Lung (tissue), 12 donors: ENCODE data around the gene RSPRY1. TPM values are rescaled to one million over a fixed set of nuclear protein-coding genes. Genes with fewer than 3 reads are reported as not detected.

Experiments used
- ATAC-seq: fragments of 200-7000 bp; cut with Tn5 transposase; one replicate; pipeline ENCODE4 v1.9.1; 2020; ENCODE audit warnings: moderate number of reproducible peaks; ENCODE audit not compliant: insufficient read depth, low FRiP score
- DNase-seq, 3 donors: peaks; one replicate each; pipeline ENCODE4 v3.0.0-alpha.2; 2013 to 2017
- H3K27ac ChIP-seq, 2 donors: one replicate each; pipeline ENCODE4 v1.5.1; 2013; ENCODE audit warnings: mild to moderate bottlenecking in 2 of 2, moderate library complexity in 2 of 2, control low read depth in 1 of 2, inconsistent platforms in 1 of 2, low read depth in 1 of 2, low read length in 1 of 2
- H3K27me3 ChIP-seq, 3 donors: one replicate each; pipeline ENCODE4 v1.5.1; 2013; ENCODE audit warnings: low read length in 2 of 3; ENCODE audit not compliant: control insufficient read depth in 3 of 3, insufficient read depth in 3 of 3
- H3K36me3 ChIP-seq, 4 donors: one replicate each; pipeline ENCODE4 v1.5.1; 2013; ENCODE audit warnings: low read length in 4 of 4, mild to moderate bottlenecking in 1 of 4, moderate library complexity in 1 of 4; ENCODE audit not compliant: control insufficient read depth in 4 of 4, insufficient read depth in 4 of 4
- H3K4me1 ChIP-seq, 5 donors: one replicate each; pipeline ENCODE4 v1.5.1; 2013; ENCODE audit warnings: low read length in 5 of 5, mild to moderate bottlenecking in 2 of 5, moderate library complexity in 1 of 5; ENCODE audit not compliant: control insufficient read depth in 5 of 5, insufficient read depth in 5 of 5
- H3K4me3 ChIP-seq: one replicate; pipeline ENCODE4 v1.5.1; 2013; ENCODE audit warnings: mild to moderate bottlenecking, control low read depth, moderate library complexity
- H3K9ac ChIP-seq, 2 donors: one replicate each; pipeline ENCODE4 v1.5.1; 2013; ENCODE audit warnings: low read length in 2 of 2, control low read depth in 1 of 2; ENCODE audit not compliant: insufficient read depth in 1 of 2
- H3K9me3 ChIP-seq, 4 donors: one replicate each; pipeline ENCODE4 v1.5.1; 2013; ENCODE audit warnings: low read length in 3 of 4, mild to moderate bottlenecking in 1 of 4, moderate library complexity in 1 of 4; ENCODE audit not compliant: control insufficient read depth in 4 of 4, insufficient read depth in 3 of 4
- WGBS, 2 donors: extraction: QIAGEN DNeasy Blood & Tissue Kit; methylation state at CpG; one replicate each; pipeline ENCODE4 v1.1.7; 2013; 5-methylcytosine and 5-hydroxymethylcytosine counted together
- polyA plus RNA-seq, 2 donors: library from polyadenylated mRNA; stranded (reverse); fragments of 200-250 nt; gene quantifications; one replicate each; pipeline ENCODE4 v1.2.1, GENCODE V29; 2013
- total RNA-seq, 2 donors: library from RNA; depleted of rRNA in 1 of 2; stranded (reverse); fragments of >200 nt in 1 of 2; gene quantifications; one replicate each; pipeline ENCODE4 v1.2.1, GENCODE V29; 2014 to 2021
- TF ChIP-seq, protein P1 (sequence below): IDR thresholded peaks from 2 replicates; pipeline ENCODE4 v1.5.1; 2012; ENCODE audit warnings: mild to moderate bottlenecking; ENCODE audit errors: control extremely low read depth, extremely low read depth
- donor health status: control.
- donor health status: control.
- donor health status: Bipolar disorder and iron deficiency.
- donor health status: healthy.
- donor health status: DM: yes; HTN: yes; CAD: no.

The RSPRY1 gene
- total and polyA plus RNA-seq, 4 donors, result 10.5 to 71.7 (median 25.2) TPM

DNA sequence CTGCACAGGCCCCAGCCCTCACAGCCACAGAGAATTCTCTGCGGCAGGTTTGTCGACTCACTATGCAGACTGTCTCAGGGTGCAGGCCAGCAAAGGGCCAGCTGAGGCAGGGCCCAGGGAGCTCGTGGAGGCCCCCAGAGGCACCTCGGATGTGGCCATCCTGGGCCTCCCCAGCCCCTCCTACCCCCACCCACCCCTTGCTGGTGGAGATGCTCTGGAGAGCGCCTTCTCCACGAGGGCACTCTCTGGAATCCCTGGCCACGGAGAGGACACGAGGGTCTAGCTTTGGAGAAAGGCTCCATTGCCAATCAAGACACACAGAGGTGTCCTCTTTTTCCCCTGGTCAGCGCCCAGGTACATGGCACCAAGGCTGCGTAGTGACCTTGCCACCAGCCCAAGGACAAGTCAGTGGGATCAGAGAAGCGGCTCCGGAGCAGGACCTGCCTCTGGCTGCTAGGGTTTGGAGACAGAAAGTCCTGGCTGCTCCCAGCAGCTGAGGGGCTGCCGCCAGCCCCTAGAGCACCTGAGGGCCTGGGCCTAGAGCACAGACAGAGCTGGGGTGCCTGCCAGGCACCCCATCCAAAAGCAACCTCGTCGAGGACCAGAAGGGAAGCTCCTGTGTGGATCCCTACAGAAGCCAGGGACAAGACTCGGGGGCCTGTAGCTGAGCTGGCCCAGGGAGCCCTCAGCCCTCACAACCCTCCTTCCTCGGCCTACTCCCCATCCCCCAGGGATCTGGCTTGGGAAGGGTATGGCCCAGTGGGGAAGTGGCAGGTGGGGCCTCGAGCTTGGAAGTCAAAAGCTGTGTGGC lies 77.6 kb downstream of the RSPRY1 start:
- no peak for ATAC-seq
- no peak for DNase-seq
- H3K36me3 ChIP-seq, result peaks cover 0 to 6% (median 0%) of the 10 kb centered on the region in 4 donors
- no peak overlapping the region for H3K4me3 ChIP-seq
- peak overlapping the region in 1 of 2 donors; percentile 85 for H3K27ac ChIP-seq
- peaks cover 0 to 25% (median 13%) of the 10 kb centered on the region in 5 donors for H3K4me1 ChIP-seq
- TF ChIP-seq, protein P1, sequence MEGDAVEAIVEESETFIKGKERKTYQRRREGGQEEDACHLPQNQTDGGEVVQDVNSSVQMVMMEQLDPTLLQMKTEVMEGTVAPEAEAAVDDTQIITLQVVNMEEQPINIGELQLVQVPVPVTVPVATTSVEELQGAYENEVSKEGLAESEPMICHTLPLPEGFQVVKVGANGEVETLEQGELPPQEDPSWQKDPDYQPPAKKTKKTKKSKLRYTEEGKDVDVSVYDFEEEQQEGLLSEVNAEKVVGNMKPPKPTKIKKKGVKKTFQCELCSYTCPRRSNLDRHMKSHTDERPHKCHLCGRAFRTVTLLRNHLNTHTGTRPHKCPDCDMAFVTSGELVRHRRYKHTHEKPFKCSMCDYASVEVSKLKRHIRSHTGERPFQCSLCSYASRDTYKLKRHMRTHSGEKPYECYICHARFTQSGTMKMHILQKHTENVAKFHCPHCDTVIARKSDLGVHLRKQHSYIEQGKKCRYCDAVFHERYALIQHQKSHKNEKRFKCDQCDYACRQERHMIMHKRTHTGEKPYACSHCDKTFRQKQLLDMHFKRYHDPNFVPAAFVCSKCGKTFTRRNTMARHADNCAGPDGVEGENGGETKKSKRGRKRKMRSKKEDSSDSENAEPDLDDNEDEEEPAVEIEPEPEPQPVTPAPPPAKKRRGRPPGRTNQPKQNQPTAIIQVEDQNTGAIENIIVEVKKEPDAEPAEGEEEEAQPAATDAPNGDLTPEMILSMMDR, result no peak
- WGBS, 2 donors, result 89 to 90% methylated on average over 18 of the region's 18 CpGs
- H3K9me3 ChIP-seq, result no peaks in the 10 kb centered on the region
- H3K27me3 ChIP-seq, result no peaks in the 10 kb centered on the region
- H3K9ac ChIP-seq, result no peak overlapping the region

DNA sequence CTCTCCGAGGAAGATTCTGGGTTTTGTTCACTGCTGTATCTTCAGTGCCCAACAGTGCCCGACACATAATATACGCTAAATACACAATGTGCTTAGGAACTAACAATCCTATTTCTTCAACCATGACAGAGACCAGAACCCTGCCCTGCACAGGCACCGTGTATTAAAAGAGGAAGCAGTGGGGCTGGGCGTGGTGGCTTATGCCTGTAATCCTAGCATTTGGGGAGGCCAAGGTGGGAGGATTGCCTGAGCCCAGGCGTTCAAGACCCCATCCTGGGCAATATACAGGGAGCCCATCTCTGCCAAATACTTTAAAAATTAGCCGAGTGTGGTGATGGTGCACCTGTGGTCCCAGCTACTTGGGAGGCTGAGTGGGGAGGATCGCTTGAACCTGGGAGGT lies 78.3 kb downstream of the RSPRY1 start:
- TF ChIP-seq, protein P1, result no peak
- DNase-seq (no peak), ATAC-seq (no peak)
- Histone ChIP-seq H3K27me3 (no peaks in the 10 kb centered on the region), H3K9me3 (no peaks in the 10 kb centered on the region), H3K4me1 (peaks cover 0 to 25% (median 13%) of the 10 kb centered on the region in 5 donors), H3K9ac (no peak overlapping the region), H3K27ac (peak overlapping the region in 1 of 2 donors; percentile 85), H3K4me3 (no peak overlapping the region), H3K36me3 (peaks cover 0 to 6% (median 0%) of the 10 kb centered on the region in 4 donors)
- 76 to 83% methylated on average over 8 of the region's 8 CpGs for WGBS, 2 donors

DNA sequence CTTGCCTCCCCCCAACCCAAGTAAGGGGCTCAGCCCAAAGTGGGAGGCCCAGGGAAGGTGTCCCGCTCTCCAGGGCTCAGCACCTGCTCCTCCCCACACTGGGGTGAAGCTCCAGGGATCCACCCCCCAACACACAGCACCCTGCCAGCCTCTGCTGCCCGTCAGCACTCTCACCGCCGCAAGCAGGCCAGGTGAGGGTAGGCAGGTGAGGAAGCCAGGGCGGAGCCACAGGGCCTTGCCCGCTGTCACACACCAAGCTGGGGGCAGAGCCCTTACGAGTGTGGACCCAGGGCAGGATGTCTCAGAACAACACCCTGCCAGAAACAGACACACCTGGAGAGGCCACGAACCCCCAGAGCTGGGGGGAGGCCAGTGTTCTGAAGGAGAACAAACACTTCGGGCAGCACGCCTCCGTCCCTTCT lies 78.8 kb downstream of the RSPRY1 start:
- 69 to 86% methylated on average over 11 of the region's 11 CpGs for WGBS, 2 donors
- peak; percentile 68 for ATAC-seq

More for the DNA sequence above, 78.8 kb downstream of the RSPRY1 start:
- peaks cover 0 to 6% (median 0%) of the 10 kb centered on the region in 4 donors for H3K36me3 ChIP-seq
- no peaks in the 10 kb centered on the region for H3K9me3 ChIP-seq
- peak overlapping the region in 1 of 2 donors; percentile 71 for H3K27ac ChIP-seq
- DNase-seq, result peak in 2 of 3 donors; percentile 24 to 29
- no peaks in the 10 kb centered on the region for H3K27me3 ChIP-seq
- TF ChIP-seq, protein P1, result no peak
- H3K4me3 ChIP-seq, result no peak overlapping the region
- H3K4me1 ChIP-seq, result peaks cover 0 to 25% (median 11%) of the 10 kb centered on the region in 5 donors
- no peak overlapping the region for H3K9ac ChIP-seq
